NCI-H2196 treated with DMSO at 0.1 percent for 48 hours (cell line): Measurements from ENCODE around the gene PCDHB10.

ENCODE experiments used
- DNase-seq: peaks from one replicate; lab custom pipeline; 2025; ENCODE audit not compliant: unreplicated experiment; lab: John Stamatoyannopoulos, UW

Gene PCDHB10

DNA sequence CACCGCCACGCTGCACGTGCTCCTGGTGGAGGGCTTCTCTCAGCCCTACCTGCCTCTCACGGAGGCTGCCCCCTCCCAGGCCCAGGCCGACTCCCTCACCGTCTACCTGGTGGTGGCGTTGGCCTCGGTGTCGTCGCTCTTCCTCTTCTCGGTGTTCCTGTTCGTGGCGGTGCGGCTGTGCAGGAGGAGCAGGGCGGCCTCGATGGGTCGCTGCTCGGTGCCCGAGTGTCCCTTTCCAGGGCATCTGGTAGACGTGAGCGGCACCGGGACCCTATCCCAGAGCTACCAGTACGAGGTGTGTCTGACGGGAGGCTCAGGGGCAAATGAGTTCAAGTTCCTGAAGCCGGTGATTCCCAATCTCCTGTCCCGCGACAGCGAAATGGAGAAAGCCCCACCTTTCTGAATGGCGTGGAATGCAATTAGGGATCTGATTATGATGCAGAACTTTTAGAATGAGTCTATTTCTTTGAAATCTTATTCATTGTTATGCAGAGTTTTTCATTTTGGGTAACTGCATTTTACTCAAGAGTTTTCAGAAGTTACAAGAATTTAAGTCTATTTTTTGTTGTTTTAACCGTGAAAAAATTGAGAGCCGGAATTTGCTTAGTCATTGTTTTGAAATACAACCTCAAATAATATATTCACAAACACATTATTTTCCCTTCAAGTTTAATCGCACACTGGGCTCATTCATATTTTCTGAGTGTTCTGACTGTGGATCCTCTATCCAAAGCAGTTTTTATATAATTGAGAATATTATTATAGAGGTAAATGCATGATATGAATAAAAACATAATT lies 44.6 kb downstream of the PCDHB10 start:
- DNase-seq = no peak

GRCh38 chr5:141241496-141241895 lies 49.3 kb downstream of the PCDHB10 start:
- DNase-seq = no peak
